Measurements from ENCODE around the gene MTA1. TPM values are rescaled to one million over a fixed set of nuclear protein-coding genes. Genes with fewer than 3 reads are reported as not detected.

Gene MTA1
- polyA plus RNA-seq, 4 donors = 92.8 to 167 (median 112) TPM

- no peak for DNase-seq (ENCODE audit: low read depth in 4 of 4, low spot score in 3 of 4)
Measured at GRCh38 chr14:105439710-105440553, 20.3 kb downstream of the MTA1 start.

GRCh38 chr14:105440554-105440900 lies 20.9 kb downstream of the MTA1 start:
- DNase-seq (ENCODE audit: low read depth in 4 of 4, low spot score in 3 of 4) = no peak

- DNase-seq (ENCODE audit: low read depth in 4 of 4, low spot score in 3 of 4) = no peak
Measured at GRCh38 chr14:105440992-105441391, 21.4 kb downstream of the MTA1 start.

GRCh38 chr14:105442125-105442524 lies 22.5 kb downstream of the MTA1 start:
- no peak for DNase-seq (ENCODE audit: low read depth in 4 of 4, low spot score in 3 of 4)

GRCh38 chr14:105442834-105443233 lies 23.2 kb downstream of the MTA1 start:
- no peak for DNase-seq (ENCODE audit: low read depth in 4 of 4, low spot score in 3 of 4)

GRCh38 chr14:105444859-105445258 lies 25.2 kb downstream of the MTA1 start:
- no peak for DNase-seq (ENCODE audit: low read depth in 4 of 4, low spot score in 3 of 4)

- no peak for DNase-seq (ENCODE audit: low read depth in 4 of 4, low spot score in 3 of 4)
Measured at GRCh38 chr14:105445290-105445689, 25.7 kb downstream of the MTA1 start.

GRCh38 chr14:105445901-105446845 lies 26.5 kb downstream of the MTA1 start:
- no peak for DNase-seq (ENCODE audit: low read depth in 4 of 4, low spot score in 3 of 4)

- no peak for DNase-seq (ENCODE audit: low read depth in 4 of 4, low spot score in 3 of 4)
Measured at GRCh38 chr14:105446971-105447370, 27.3 kb downstream of the MTA1 start.

- DNase-seq (ENCODE audit: low read depth in 4 of 4, low spot score in 3 of 4) = no peak
Measured at GRCh38 chr14:105447651-105448640, 28.3 kb downstream of the MTA1 start.

GRCh38 chr14:105448706-105449111 lies 29.1 kb downstream of the MTA1 start:
- DNase-seq (ENCODE audit: low read depth in 4 of 4, low spot score in 3 of 4) = no peak

- DNase-seq (ENCODE audit: low read depth in 4 of 4, low spot score in 3 of 4) = no peak
Measured at GRCh38 chr14:105449276-105450122, 29.9 kb downstream of the MTA1 start.

- DNase-seq (ENCODE audit: low read depth in 4 of 4, low spot score in 3 of 4) = no peak
Measured at GRCh38 chr14:105450123-105450505, 30.5 kb downstream of the MTA1 start.

GRCh38 chr14:105450864-105451720 lies 31.5 kb downstream of the MTA1 start:
- DNase-seq (ENCODE audit: low read depth in 4 of 4, low spot score in 3 of 4) = no peak

GRCh38 chr14:105452963-105453362 lies 33.3 kb downstream of the MTA1 start:
- DNase-seq (ENCODE audit: low read depth in 4 of 4, low spot score in 3 of 4) = no peak

- DNase-seq (ENCODE audit: low read depth in 4 of 4, low spot score in 3 of 4) = no peak
Measured at GRCh38 chr14:105453847-105454246, 34.2 kb downstream of the MTA1 start.

- DNase-seq (ENCODE audit: low read depth in 4 of 4, low spot score in 3 of 4) = no peak
Measured at GRCh38 chr14:105455086-105455640, 35.5 kb downstream of the MTA1 start.
